ENCODE measurements around the gene XPO6.

DNA sequence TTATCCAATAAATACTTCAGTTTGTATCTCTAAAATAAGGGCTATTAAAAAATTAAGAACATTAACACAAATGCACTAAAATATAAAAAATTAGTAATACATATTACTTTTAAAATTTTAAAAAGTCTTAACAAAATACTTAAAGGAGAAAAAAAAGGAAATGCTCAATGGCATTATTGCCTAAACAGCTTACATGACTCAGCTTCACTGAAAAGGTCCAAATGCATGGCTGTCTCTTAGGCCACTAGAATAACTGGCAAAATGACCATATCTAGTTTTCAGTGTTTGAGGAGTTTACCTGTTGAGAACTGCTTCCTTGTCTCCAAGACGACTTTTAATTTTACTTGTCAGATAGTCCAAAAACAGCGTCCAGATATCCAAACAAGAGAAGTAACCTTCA, 66.0 kb downstream of the XPO6 start:
- TF ChIP-seq, protein P1, sequence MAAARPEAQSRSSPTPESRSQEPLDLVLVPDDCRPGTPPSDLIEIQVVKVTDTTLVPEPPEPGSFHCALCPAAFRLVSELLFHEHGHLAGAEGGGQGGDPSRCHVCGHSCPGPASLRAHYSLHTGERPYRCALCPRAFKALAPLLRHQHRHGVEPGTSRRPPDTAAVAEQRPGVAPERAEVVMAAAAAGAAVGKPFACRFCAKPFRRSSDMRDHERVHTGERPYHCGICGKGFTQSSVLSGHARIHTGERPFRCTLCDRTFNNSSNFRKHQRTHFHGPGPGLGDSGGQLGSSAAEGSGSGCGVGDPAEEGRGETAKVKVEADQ (CRISPR knock-in tag; IDR thresholded peaks at IDR 0.05; ENCODE audit: borderline replicate concordance): no peak
- TF ChIP-seq EP300 (IDR thresholded peaks at IDR 0.05; ENCODE audit: low read depth in 2 of 2, low read length in 2 of 2) (no peak), EP300 (CRISPR knock-in tag; IDR thresholded peaks at IDR 0.05; ENCODE audit: borderline replicate concordance) (no peak)
